HepG2 (cell line): ENCODE results near the gene ZNRF3. TPM values are rescaled to one million over a fixed set of nuclear protein-coding genes. Genes with fewer than 3 reads are reported as not detected.

Source experiments
- AHR ChIP-seq: IDR thresholded peaks from 2 replicates; pipeline ENCODE4 v1.6.1; 2018; ENCODE audit warnings: missing genetic modification reagents, missing compliant biosample characterization
- ASH2L ChIP-seq: fragments of 300-600, 200-600 bp; sonication (generic); IDR thresholded peaks from 2 replicates; pipeline ENCODE4 v1.7.0; 2017; ENCODE audit warnings: low read depth, mild to moderate bottlenecking, moderate library complexity, mixed read lengths, low read length; ENCODE audit not compliant: insufficient read length
- CCAR2 ChIP-seq: fragments of 200-400 bp; formaldehyde crosslinking; optimal IDR thresholded peaks from 2 replicates; pipeline ENCODE3; 2018; ENCODE audit warnings: low read depth, mild to moderate bottlenecking, low read length, moderate library complexity
- FOXP1 ChIP-seq, 2 experiments: fragments of 450-650 bp in 1 of 2; IDR thresholded peaks; 2 replicates each; pipeline ENCODE4 v1.6.1; 2017 to 2018; ENCODE audit warnings: antibody characterized with exemption in 1 of 2
- GTF2F1 ChIP-seq: fragments of 150-350 bp; IDR thresholded peaks from 2 replicates; pipeline ENCODE4 v1.6.1; 2014; ENCODE audit warnings: low read length
- HBP1 ChIP-seq: IDR thresholded peaks from 2 replicates; pipeline ENCODE4 v1.6.1; 2016; ENCODE audit warnings: low read depth, control low read depth
- HOXA3 ChIP-seq: sonication (generic); formaldehyde crosslinking; IDR thresholded peaks from 2 replicates; pipeline ENCODE4 v1.5.0; 2020; ENCODE audit warnings: missing genetic modification reagents
- MLXIP ChIP-seq: sonication (generic); formaldehyde crosslinking; IDR thresholded peaks from 2 replicates; pipeline ENCODE4 v1.9.0; 2021; ENCODE audit warnings: missing genetic modification reagents, borderline replicate concordance
- SP1 ChIP-seq, 2 experiments: fragments of 450-650 bp in 1 of 2; sonication (generic) in 1 of 2; formaldehyde crosslinking in 1 of 2; IDR thresholded peaks; 2 replicates each; pipeline versions ENCODE4 v1.4.0 to v1.6.1; 2016 to 2020; ENCODE audit warnings: missing genetic modification reagents in 1 of 2
- TCF7 ChIP-seq: sonication (generic); IDR thresholded peaks from 2 replicates; pipeline ENCODE4 v1.6.1; 2016; ENCODE audit warnings: antibody characterized with exemption, low read depth
- YY1 ChIP-seq: IDR thresholded peaks from 2 replicates; pipeline ENCODE4 v1.6.1; 2011; ENCODE audit warnings: low read length, low read depth, moderate library complexity, mild to moderate bottlenecking; ENCODE audit not compliant: insufficient read depth, insufficient replicate concordance
- ZEB1 ChIP-seq: IDR thresholded peaks from 2 replicates; pipeline ENCODE4 v1.6.1; 2012; ENCODE audit warnings: mild to moderate bottlenecking, low read depth, inconsistent platforms; ENCODE audit not compliant: insufficient replicate concordance
- ZHX1 ChIP-seq: sonication (generic); formaldehyde crosslinking; IDR thresholded peaks from 2 replicates; pipeline ENCODE4 v1.8.1; 2022; ENCODE audit warnings: low read depth, mild to moderate bottlenecking, missing genetic modification reagents
- ZNF205 ChIP-seq: IDR thresholded peaks from 2 replicates; pipeline ENCODE4 v1.6.1; 2018; ENCODE audit warnings: missing biosample characterization, missing genetic modification reagents
- ZNF296 ChIP-seq: sonication (generic); formaldehyde crosslinking; conservative IDR thresholded peaks from 2 replicates; pipeline ENCODE4 v1.5.0; 2020; ENCODE audit warnings: mild to moderate bottlenecking, missing genetic modification reagents
- ZNF678 ChIP-seq: sonication (generic); formaldehyde crosslinking; IDR thresholded peaks from 2 replicates; pipeline ENCODE4 v1.4.0; 2020; ENCODE audit warnings: mild to moderate bottlenecking, missing genetic modification reagents
- ZNF83 ChIP-seq: sonication (generic); formaldehyde crosslinking; IDR thresholded peaks from 2 replicates; pipeline ENCODE4 v1.4.0; 2020; ENCODE audit warnings: missing genetic modification reagents, mild to moderate bottlenecking, borderline replicate concordance
- ZNF841 ChIP-seq: sonication (generic); formaldehyde crosslinking; IDR thresholded peaks from 2 replicates; pipeline ENCODE4 v1.8.1; 2023; ENCODE audit warnings: missing genetic modification reagents, borderline replicate concordance
- polyA plus RNA-seq, 8 experiments: library from polyadenylated mRNA; depleted of rRNA in 3 of 8; stranded (reverse) in 7 of 8; unstranded in 1 of 8; fragments of >200 nt; fragmentation: Illumina TruSeq in 4 of 8; extraction: Trizol in 4 of 8; gene quantifications; 2 replicates each; pipeline versions ENCODE4 v1.2.1 to v1.2.3, GENCODE V29; 2011 to 2016; ENCODE audit warnings: low read depth in 4 of 8, missing spikeins in 1 of 8, mixed read lengths in 1 of 8; ENCODE audit not compliant: insufficient read depth in 1 of 8
- total RNA-seq, 5 experiments: library from RNA; depleted of rRNA; stranded (reverse); fragments of >200 nt; fragmentation: Illumina TruSeq; extraction: Trizol; gene quantifications; 2 replicates each; pipeline ENCODE4 v1.2.3, GENCODE V29; 2016; ENCODE audit warnings: low read depth in 1 of 5
- TF ChIP-seq, protein P1 (sequence below): IDR thresholded peaks from 2 replicates; pipeline ENCODE4 v1.6.1; 2016; ENCODE audit warnings: control low read depth
- TF ChIP-seq, protein P2 (sequence below): sonication (generic); formaldehyde crosslinking; IDR thresholded peaks from 2 replicates; pipeline ENCODE4 v1.8.0; 2022; ENCODE audit warnings: missing genetic modification reagents, low read depth, mild to moderate bottlenecking, borderline replicate concordance

Gene ZNRF3
- total and polyA plus RNA-seq, 2 of the 13 experiments (the other 11 are each of a cell fraction or from before 2014, with no cell fraction given): 20.3 to 36.7 TPM

- TF ChIP-seq HOXA3 (CRISPR knock-in tag): peak; percentile 60; the same call in 1 of the 2 replicates
- peak; percentile 58; the same call in 1 of the 2 replicates for TF ChIP-seq MLXIP
- no peak for TF ChIP-seq ZNF841 (CRISPR knock-in tag)
- TF ChIP-seq ZNF678 (CRISPR knock-in tag): no peak
- no peak for TF ChIP-seq HBP1 (CRISPR knock-in tag)
- TF ChIP-seq, protein P1, sequence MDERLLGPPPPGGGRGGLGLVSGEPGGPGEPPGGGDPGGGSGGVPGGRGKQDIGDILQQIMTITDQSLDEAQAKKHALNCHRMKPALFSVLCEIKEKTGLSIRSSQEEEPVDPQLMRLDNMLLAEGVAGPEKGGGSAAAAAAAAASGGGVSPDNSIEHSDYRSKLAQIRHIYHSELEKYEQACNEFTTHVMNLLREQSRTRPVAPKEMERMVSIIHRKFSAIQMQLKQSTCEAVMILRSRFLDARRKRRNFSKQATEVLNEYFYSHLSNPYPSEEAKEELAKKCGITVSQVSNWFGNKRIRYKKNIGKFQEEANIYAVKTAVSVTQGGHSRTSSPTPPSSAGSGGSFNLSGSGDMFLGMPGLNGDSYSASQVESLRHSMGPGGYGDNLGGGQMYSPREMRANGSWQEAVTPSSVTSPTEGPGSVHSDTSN (CRISPR knock-in tag): no peak
- 0 out of 2 replicates have a peak, but pooled peaks have one; percentile 40 for TF ChIP-seq ZHX1
- no peak for TF ChIP-seq CCAR2
- no peak for TF ChIP-seq GTF2F1
- no peak for TF ChIP-seq SP1 (IDR thresholded peaks at IDR 0.05)
- TF ChIP-seq SP1 (CRISPR knock-in tag; IDR thresholded peaks at IDR 0.05): no peak
- TF ChIP-seq ZEB1: peak; percentile 73
- TF ChIP-seq, protein P2, sequence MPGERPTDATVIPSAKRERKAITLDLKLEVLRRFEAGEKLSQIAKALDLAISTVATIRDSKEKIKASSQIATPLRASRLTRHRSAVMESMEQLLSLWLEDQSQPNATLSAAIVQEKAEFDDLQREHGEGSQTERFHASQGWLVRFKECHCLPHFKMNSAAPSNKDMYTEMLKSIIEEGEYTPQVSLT (CRISPR knock-in tag): no peak
- TF ChIP-seq ZNF296 (CRISPR knock-in tag): no peak
- TF ChIP-seq FOXP1 (IDR thresholded peaks at IDR 0.05): no peak
- TF ChIP-seq FOXP1 (CRISPR knock-in tag; IDR thresholded peaks at IDR 0.05): peak; percentile 68; the same call in 1 of the 2 replicates
- peak; percentile 98 for TF ChIP-seq TCF7
- no peak for TF ChIP-seq AHR (CRISPR knock-in tag)
- TF ChIP-seq YY1: peak; percentile 50
- no peak for TF ChIP-seq ZNF205 (CRISPR knock-in tag)
- no peak for TF ChIP-seq ZNF83 (CRISPR knock-in tag)
- peak; percentile 73 for TF ChIP-seq ASH2L
These were observed 37.6 kb downstream of the ZNRF3 start (continued) for GRCh38 chr22:28920757-28921584.
